Dedifferentiated amniotic fluid mesenchymal stem cell (primary cell): Measurements from ENCODE around the gene HSF2BP.
"Not testable (repeated sequence)": the region's sequence is repeated elsewhere in the genome, so short reads cannot be mapped to it uniquely, and the experiment has no call there.

Experiments
- DNase-seq: peaks from one replicate; pipeline ENCODE4 v3.0.0-alpha.2; 2016; ENCODE audit errors: extremely low spot score

HSF2BP gene

DNA sequence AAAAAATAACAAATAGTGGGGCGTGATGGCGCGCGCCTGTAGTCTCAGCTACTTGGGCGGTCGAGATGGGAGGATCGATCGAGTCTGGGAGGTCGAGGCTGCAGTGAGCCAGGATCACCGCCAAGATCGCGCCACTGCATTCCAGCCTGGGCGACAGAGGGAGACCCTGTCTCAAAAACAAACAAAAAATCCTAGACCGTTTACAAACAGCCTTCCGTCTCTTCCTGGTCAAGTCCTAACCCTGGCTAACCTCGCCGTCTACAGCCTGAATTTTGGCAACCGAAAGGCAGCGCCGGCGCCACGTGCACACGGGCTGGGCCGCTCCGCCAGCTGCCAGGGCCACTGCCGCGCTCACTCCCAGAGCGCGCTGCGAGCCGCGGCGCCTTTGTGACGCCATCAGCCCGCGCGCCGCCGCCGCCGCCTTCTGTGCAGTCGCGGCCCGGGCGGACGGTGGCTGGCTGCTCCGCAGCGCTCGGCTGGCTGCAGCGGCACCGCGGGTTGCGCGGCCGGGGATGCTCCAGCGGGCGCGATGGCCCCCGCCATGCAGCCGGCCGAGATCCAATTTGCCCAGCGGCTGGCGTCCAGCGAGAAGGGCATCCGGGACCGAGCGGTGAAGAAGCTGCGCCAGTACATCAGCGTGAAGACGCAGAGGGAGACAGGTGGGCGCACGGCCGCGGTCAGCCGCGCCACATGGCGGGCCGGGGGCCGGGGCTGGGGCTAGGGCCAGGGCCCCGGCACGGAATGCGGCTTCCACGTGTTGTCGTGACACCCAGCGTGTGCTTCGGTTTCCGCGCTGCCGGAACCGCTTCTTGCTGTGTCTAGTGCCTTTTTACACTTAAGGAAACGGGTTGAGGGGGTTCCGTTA, at the start of gene HSF2BP, which contains the start of gene RRP1B:
TSS of gene HSF2BP (minus strand) at position 353 of the 865 bp plus-strand sequence. CDS start 1,392 bp downstream, outside the sequence.
TSS of gene RRP1B (plus strand) at position 425 of the 865 bp plus-strand sequence. CDS start at position 530, 105 bp downstream.
- peak; percentile 66 for DNase-seq

DNA sequence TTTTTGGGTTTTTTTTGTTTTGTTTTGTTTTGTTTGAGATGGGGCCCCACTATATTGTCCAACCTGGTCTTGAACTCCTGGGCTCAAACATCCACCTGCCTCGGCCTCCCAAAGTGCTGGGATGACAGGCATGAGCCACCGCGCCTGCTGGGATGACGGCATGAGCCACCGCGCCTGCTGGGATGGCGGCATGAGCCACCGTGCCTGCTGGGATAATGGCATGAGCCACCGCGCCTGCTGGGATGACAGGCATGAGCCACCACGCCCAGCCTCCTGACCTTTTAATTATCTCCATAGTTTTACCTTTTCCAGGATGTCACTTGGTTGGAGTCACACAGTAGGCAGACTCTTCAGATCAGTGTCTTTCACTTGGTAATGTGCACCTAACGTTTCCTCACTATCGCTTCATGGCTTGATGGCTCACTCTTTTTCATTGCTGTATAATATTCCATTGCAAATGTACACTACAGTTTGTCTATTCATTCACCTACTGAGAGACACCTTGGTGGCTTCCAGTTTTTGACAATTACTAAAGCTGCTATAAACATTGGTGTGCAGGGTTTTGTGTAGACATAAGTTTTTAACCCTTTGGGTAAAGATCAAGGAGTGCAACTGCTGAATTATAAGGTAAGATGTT, 49.6 kb upstream of the HSF2BP start:
- no peak for DNase-seq

DNA sequence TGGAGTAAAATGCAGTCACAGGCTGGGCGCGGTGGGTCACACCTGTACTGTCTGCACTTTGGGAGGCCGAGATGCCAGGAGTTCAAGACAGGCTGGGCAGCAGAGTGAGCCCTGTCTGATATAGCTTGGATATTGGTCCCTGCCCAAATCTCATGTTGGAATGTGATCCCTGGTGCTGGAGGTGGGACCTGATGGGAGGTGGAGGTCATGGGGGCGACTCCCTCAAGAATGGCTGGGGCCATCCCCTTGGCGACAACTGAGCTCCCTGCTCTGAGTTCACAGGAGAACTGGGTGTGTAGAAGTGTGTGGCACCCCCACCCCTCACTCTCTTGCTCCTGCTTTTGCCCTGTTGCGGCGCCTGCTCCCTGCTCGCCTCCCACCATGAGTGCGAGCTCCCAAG, 48.2 kb upstream of the HSF2BP start:
- no peak for DNase-seq

DNA sequence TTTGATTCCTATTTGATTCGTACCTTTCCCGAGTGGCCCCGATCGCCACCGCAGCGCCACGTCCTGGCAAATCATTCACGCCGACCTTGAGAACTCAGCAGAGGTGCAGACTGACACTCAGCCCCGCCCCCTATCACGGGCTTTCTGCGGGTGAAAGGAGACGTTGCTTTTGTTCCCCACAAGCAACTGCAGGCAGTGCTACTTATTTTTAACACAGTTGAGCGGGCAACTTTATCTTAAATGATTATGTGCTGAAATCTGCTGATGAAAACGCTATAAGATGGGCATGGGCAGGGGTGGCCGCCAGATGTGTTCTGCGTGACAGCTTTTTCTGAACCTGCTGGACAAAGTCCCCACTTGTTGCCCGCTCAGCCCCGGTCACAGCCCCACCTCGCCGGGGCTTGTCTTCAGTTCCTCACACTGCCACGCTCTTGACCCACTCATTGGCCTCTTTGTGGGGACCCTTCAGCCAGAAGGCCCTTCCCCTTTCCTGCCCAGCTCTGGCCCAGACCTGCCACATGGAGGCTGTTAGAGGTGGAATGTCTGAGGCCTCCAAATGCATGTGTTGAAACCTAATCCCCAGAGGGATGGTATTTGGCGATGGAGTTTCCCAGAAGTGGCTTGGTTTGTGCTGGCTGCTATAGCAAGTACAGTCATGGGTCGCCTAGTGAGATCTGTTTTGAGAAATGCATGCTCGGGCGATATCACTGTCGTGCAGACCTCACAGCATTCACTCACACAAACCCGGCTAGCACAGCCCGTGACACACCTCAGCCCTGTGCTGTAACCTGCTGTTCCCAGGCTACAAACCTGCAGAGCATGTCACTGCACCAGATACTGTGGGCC, 44.0 kb upstream of the HSF2BP start:
- DNase-seq = peak; percentile 55

DNA sequence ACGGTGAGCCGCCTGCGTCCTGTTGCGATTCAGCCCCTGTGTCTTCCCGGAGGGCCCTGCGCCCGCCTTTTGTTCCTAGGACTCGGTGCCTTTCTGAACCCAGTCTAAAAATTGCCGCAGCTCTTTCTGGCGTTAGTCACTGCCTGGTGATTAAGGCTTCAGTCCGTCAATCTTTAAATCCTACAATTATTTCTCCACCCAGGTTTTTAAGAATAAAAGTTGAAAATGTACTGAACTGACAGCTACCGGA, 43.4 kb upstream of the HSF2BP start:
- no peak for DNase-seq

DNA sequence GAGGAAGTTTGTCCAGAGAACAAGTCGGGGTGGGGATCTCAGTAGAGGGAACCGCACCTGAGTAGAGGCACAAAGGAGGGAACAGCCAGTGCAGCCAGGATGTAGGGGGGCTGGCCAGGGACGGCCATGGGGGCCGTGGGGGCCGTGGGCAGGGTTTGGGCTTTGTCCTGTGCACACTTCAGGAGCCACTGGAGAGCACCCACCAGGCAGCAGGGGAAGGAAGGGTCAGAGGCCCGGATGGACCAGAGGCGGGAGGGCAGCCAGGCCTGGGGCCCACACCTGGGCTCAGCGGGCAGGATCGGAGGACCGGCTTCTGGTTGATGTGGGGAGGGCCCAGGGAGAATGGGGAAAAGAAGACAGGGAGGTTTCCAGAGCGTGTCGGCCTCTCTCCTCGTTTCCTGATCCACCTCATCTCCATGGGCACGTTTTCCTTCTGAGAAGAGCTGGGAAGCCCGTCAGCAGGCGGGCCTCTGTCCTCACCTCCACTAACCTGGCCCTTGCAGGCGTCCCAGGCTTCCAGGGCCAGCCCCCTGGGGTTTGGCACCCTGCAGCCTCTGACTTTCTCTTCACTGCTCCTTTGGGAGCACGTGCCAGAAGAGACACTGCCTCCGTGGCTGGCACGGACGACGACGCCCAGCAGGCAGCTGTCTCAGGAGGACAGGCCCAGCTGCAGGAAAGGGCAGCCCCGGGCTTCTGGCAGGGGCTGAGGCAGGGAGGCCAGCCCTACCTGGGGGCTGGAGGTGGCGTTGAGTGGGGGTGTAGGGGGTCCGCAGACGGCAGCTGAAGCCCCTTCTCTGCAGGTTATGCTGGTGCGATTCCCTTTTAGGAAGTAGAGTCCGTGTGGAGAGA, 42.9 kb upstream of the HSF2BP start:
- DNase-seq = no peak

DNA sequence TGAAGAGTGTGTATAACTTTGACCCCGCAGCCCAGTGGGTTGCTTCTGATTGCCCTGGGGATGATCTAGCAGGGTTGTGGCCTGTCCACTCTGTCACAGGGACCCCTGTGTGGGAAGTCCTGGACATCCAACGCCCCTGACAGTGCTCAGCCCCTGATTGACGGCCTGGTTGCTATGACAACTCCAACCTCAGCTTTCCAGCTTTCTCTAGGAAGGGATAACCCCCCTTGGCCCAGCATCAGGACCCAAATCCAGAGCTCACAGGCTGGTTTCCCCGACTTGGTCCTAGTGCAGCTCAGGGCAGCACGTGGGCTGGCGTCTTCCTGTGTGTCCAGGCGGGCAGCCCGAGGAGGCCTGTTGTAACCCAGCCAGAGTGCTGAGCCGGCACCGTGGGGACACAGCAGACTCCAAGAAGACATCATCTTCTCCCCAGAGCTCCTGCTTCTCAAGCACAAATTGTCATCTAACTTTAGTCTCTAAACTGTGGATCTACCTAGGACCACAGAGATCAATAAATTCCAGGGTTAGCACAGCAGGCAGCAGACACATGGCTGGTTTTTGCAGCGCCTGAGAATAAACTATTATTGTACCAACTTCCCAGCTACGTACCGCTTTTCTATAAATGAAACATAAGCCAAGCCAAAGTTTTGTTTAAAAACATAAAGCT, 40.8 kb upstream of the HSF2BP start:
- no peak for DNase-seq

DNA sequence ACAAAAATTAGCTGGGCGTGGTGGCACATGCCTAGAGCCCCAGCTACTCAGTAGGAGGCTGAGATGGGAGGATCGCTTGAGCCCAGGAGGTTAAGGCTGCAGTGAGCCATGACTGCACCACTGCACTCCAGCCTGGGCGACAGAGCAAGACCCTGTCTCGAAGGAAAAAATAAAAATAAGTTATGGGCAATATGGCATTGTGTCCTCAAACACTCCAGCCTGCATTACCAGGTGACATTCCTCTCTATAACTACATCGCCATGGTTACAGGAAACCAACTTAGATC, 40.1 kb upstream of the HSF2BP start:
- DNase-seq = not testable (repeated sequence)

DNA sequence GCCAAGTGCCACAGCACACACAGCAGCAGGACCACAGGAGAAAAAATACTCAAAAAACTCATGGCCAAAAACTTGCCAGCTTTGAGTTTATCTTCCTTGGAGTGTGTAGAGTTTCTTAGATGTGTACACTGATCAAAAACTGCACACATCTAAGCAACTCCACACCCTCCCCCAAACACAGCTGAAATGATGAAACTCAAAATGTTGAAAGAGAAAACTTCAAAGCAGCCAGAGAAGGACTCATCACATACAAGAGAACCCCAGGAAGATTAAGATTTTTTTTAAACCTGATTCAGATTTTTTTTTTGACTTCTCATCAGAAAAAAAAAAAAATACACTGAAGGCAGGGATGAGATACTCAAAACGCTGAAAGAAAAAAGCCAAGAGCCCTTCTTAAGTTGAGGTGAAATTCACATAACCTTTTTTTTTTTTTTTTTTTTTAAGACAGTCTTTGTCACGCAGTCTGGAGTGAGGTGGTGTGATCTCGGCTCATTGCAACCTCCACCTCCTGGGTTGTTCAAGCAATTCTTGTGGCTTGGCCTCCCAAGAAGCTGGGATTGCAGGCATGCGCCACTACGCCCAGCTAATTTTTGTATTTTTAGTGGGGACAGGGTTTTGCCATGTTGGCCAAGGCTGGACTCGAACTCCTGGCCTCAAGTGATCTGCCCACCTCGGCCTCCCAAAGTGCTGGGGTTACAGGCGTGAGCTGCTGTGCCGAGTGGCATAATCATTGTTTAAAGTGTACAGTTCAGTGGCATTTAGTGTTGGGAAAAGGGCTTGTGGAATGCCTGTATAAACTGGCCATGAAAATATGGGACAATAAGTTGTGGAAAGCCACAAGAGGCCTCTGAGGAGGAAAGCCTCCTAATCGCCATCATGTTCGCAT, 38.7 kb upstream of the HSF2BP start:
- no peak for DNase-seq

DNA sequence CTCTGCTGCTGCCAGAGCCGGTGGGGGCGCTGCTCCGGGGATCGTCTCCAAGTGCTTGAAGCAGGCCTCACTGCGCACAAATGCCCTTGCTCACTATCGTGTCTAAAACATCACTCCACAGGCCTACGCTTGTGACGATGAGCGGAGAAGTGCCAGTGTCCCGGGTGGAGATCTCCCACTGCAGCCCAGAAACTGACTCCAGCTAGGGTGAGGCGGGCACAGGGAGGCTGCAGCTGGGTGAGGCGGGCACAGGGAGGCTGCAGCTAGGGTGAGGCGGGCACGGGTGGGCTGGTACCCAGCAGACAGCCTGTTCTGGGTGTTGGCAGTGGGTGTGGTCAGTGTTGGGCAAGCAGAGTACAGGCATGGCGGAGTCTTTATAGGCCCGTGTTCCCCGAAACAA, 36.9 kb upstream of the HSF2BP start:
- DNase-seq = no peak

DNA sequence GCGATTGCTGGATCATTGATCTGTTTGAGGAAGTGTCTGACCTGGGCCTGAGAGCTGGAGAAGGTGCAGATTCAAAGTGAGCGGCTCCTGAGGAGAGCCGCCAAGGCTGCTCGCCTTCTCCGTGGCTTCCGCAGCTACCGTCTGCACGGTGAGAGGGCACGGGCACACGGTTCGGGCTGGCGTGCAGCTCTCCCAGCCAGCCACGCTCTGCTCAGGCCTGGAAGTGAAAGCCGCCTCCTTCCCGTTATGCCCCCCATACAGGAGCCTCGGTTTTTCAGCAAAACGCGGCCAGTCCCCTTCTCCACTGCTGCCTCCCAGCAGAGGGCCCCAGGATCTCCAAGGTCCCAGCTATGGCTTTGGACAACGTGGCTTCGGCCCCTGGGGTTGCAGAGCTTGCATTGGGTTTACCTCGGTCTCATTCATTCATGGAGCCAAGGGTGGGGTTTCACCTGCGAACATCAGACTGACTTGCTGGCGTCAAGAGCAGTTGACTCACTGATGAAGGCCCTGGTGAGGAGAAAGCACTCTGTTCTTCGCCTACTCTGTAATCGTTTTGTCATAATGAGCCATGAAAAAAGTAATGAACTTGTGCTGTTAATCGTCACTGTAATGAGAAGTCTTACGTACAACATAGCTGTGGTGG, 35.3 kb upstream of the HSF2BP start:
- DNase-seq = no peak

DNA sequence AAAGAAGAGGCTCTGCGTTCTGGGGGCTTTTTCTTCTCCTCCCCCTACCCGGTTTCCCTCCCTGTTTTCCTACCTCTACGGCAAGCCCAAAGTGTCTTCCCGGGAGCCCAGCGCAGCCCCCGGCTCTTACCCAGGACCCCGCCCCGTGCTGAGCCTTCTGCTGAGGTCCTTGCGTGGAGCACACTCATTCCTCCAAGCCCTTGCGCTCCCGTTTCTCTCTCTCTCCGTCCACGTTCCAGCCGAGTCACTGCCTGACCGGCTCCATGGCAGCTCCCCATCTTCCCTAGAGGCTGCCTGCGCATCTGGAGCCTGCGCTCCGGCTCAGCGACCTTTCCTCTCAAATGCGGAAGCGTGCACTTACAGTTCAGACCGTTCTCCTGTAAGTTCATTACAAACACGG, 34.7 kb upstream of the HSF2BP start:
- no peak for DNase-seq

DNA sequence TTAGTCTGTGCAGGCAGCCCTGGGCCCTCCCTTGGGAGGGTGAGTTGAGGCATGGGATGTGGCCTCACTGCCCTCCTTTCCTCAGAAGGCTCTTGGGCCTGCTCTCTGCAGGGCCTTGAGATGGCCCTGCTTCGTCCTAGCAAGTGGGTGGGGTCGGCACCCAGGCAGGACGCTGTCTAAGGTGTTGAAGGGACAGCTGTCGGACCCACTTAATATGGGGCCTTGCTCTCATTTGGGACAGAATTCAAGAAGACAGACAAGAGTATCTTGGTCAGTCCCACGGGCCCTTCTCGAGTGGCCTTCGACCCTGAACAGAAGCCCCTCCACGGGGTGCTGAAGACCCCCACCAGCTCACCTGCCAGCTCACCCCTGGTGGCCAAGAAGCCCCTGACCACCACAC, 33.7 kb upstream of the HSF2BP start:
- no peak for DNase-seq

DNA sequence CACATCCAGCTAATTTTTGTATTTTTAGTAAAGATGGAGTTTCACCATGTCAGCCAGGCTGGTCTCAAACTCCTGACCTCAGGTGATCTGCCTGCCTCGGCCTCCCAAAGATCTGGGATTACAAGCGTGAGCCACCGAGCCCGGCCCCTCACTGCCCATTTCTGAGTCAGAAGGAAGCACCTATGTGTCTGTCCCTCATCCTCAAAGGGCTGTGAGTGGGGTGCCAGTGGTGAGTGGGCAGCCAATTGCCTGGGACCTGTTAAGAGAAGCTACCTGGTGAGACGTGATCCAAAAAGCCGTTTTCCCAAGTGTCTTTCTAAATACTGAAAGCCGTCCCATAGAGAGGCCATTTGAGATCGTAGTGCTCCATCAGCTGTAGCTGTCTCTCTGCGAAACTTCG, 32.5 kb upstream of the HSF2BP start:
- DNase-seq = no peak

DNA sequence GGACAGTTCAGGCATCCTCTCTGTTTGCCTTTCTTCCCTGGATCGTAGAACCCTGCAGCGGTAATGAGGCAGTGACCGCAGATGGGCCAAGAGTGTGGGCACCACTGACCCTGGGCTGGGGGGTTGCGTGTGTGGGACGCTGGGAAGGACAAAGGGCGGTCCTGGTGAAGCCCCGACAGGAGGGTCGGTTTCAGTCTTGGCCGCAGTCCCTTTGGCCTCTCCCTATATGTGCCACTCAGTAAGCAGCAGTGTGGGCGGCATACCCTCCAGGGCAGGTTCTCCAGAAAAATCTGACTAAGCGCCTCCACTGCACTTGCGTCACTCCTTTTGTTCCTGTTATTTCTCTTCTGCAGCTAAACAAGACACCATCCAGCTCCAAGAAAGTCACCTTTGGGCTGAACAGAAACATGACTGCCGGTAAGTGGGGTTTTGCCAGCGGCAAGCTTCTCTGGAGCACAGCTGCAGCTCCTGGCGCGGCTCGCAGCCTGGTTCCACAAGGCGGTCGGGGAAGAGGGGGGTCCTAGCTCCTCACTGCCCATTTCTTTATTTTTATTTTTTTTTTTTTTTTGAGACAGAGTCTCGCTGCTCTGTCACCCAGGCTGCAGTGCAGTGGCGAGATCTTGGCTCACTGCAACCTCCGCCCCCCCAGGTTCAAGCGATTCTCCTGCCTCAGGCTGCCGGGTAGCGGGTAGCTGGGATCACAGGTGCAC, 32.0 kb upstream of the HSF2BP start:
- no peak for DNase-seq

DNA sequence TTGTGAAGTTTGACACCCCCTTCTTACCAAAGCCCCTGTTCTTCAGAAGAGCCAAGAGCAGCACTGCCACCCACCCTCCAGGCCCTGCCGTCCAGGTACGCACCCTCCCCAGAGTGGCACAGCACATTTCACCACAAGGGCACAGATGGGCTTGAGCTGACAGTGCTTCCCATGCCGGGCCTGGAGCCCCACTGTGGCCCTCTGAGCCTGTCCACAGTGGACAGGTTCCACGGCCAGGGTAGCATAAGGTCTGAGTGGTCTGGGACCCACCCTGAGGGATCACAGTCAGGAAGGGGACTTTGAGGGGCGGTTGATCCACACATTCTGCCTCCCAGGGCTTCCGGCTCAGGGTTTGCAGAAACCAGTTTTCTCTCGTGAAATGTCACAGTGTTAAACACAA, 31.1 kb upstream of the HSF2BP start:
- DNase-seq = no peak

DNA sequence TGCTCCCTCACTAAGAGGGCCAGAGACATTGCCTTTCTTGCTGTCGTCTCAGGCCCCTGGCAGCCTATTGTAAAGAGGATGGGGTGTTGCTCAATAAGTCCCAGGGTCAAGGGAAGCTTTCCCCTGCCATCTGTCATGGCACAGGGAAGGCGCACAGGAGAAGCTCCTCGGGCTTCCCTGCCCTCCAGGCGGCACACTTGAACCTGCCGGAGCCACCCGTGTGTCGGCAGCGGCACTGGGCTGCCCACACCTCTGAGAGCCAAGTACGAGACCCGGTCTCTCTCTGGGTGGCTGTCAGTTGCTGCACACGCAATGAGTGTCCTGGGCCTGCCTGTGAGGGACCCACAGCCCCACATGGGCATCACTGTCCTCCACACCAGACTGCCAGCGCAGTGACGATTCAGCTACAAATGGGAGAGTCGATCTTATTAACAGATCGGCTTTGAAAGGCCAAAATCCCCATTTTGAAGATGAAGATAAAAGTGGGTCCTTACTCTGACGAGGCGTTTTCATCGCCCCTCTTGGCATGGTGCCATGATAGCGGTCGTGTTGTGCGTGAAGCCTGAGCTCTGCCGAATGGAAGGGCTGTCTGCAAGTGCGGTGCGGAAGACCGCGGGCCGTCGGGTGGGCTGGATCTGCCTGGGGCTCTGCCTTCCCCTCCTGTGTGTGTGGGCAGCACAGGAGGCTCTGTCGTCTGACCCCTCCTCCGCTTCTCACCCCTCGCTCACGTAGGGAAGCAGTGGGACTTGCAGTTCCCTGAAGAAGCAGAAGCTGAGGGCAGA, 30.5 kb upstream of the HSF2BP start:
- DNase-seq = no peak

DNA sequence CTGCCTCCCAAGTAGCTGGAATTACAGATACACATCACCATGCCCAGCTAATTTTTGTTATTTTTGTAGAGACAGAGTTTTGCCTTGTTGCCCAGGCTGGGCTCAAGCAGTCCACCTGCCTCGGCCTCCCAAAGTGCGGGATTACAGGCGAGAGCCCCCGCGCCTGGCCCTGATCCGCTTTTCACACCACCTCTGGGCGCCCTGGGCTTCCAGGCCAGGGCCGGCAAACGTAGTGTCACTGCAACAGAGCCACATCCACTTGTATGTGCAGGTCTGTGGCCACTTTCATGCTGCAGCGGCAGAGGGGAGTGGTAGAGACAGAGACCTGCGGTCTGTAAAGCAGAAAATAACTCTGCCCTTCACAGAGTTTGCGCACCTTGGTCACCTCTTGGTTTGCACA, 29.6 kb upstream of the HSF2BP start:
- DNase-seq = no peak
